ENCODE results near the gene FN3KRP.
A peak's percentile ranks its signal among the peaks of the same experiment; 100 is the strongest.

Gene FN3KRP

DNA sequence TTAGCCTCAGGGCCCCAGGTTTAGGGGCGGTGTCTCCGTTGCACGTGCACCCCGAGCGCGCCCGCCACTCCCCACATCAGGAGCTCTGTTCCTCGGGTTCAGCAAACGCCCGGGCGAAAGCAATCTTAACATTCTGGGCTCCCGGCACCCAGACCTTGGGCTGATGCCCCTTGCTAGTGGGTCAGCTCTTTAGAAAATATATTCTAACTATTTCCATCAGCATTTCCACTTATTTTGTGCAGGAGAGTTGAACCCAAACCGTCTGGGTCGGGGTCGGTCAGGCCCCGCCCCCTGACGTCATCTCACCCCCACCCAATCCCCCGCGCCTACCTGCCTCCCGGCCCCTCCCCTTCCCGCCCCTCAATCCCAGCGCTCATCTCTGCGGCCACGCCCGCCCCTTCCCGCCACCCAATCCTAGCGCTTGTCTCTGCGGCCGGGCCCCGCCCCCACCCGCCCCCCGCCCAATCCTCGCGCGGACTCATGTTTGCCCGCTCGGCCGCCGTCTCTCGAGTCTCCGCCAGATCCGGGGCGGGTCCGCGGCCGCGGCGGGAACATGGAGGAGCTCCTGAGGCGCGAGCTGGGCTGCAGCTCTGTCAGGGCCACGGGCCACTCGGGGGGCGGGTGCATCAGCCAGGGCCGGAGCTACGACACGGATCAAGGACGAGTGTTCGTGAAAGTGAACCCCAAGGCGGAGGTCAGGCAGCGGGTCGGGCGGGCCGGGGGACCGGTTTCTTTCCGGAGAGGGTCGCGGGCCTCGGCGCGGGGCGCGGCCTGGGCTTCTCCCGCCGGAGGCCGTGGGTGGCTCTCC lies at the start of gene FN3KRP:
TSS of gene FN3KRP (plus strand) at position 504 of the 808 bp plus-strand sequence. CDS start at position 554, 50 bp downstream.
- DNase-seq (ENCODE audit: low spot score), result peak; percentile 94

DNA sequence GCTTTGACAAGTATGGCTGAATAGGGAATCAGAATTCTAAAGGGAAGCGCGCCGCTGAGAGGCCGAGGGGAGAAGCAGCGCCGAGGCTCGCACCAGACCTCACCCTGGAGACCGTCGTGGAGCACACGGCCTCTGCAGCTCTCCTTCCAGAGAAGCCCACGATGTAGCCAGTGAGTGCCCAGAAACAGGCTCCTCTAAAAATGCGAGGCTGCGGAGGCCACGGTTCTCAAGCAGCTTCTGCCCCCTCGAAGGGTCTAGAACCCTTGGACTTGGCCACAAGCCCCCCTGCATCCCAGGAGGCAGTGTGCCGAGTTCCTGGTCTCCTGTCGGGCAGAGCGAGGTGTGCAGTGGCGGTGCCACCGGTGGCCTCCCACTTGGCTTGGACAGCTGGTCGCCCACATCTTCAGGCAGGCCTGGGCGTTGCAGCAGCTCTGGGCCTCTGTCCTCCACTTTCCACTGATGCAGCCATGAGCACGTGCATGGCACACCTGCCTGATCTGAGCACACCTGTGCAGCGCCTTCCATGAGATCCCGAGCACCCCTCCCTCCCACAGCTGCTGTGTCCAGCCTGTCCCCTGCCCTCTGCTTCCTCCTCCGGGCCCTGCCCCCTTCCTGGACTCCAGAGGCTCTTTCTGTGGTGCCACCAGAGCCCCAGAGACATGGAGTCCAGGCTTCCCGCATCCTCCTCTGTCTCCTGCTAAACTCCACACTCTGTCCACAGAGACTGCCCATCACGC lies 49.4 kb upstream of the FN3KRP start:
- no peak for DNase-seq (ENCODE audit: low spot score)

DNA sequence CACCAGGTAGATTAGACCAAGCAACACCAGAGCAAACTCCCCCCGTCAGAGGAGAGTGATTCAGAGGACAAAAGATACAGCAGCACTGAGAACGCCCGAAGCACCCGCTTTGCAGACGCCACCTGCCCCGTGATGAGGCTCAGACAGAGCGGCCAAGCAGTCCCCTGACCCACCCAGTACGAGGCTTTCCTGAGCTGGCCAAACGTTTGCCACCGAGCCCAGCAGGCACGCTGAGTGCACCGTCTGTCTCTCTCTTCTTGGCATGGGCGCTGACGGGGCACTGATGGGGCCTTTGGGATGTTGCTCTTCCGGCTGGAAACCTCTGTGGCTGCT lies 48.9 kb upstream of the FN3KRP start:
- DNase-seq (ENCODE audit: low spot score), result no peak

DNA sequence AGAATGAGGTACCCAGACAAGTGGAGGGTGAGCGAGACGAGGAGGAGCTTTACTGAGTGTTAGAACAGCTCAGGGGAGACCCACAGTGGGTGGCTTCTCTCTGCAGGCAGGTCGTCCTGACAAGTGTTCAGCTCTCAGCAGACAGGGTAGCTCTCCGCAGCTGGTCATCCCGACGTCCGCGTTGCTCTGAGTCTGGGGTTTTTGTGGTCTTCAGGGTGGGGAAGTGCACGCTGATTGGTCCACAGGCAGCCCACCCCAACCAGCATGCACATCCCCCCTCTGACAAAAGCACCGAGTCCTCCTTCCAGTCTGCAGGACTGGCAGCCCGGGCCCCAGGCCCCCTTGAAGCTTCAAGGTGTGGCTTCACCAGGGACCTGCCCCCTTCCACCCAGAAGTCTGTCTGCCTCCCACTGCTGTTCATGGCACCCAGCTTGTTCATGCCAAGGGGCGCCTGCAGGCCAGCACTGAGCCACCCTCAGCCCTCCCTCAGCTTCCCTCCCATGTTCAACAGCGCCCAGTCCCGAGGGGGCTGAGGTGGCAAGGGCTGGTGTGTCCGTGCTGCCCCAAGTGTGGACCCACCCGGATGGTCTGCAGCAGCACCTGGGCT lies 48.4 kb upstream of the FN3KRP start:
- no peak for DNase-seq (ENCODE audit: low spot score)

- peak; percentile 6 for DNase-seq (ENCODE audit: low spot score)
Observed at GRCh38 chr17:82668631-82669099, 47.8 kb upstream of the FN3KRP start.

DNA sequence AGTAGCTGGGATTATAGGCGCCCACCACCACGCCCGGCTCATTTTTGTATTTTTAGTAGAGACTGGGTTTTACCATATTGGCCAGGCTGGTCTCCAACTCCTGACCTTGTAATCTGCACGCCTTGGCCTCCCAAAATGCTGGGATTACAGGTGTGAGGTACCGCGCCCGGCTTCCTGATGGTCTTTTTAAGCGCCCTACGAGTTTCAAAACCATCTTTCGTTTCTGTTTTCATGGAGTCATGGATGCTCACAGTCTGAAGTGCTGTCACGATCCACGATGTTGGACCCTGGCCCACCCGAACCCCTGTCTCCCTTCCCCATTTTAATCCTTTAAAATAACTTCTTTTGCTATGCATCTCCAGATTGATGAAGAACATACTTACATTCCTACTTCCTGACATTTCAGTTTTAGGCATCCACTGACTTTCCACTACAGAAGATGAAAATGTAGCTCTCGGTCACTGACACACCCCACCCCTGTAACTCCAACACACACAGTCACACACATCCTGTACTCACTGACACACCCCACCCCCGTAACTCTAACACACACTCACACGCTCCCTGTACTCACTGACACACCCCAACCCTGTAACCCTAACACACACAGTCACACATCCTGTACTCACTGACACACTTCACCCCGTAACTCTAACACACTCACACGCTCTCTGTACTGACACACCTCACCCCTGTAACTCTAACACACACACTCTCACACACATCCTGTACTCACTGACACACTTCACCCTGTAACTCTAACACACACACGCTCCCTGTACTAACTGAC lies 45.6 kb upstream of the FN3KRP start:
- no peak for DNase-seq (ENCODE audit: low spot score)

- no peak for DNase-seq (ENCODE audit: low spot score)
Observed at GRCh38 chr17:82674656-82675475, 41.6 kb upstream of the FN3KRP start.

DNA sequence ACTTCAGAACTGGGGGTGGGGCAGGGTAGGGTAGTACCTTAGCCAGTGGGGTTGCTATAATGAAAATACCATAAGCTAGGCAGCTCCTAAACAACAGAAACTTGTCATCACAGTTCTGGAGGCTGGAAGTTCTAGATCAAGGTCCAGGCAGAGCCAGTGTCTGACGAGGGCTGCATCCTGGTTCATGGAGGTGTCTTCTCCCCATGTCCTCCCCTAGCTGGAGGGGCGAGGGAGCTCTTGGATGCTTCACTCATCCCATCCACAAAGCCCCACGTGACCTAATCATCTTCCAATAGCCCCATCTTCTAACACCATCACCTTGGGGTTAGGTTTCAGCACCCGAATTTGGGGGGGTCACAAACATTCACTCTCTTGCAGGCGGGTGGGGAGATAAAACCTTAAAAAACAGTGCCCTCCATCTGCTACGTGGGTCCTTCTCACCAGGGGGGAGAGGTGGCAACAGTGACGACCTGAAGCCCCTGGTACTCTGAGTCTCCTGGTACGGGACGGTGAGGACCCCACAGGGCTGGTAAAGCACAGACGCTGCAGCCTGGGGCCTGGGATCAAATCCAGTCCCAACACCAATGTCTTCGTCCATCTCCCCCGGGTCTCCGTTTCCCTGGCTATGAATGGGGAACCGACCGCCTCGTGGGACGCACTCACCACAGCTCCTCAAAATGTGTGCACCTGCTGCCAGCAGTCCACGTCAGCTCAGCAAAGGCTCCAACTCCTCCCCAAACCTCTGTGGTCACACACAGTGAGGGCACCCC lies 40.8 kb upstream of the FN3KRP start:
- DNase-seq (ENCODE audit: low spot score), result no peak

DNA sequence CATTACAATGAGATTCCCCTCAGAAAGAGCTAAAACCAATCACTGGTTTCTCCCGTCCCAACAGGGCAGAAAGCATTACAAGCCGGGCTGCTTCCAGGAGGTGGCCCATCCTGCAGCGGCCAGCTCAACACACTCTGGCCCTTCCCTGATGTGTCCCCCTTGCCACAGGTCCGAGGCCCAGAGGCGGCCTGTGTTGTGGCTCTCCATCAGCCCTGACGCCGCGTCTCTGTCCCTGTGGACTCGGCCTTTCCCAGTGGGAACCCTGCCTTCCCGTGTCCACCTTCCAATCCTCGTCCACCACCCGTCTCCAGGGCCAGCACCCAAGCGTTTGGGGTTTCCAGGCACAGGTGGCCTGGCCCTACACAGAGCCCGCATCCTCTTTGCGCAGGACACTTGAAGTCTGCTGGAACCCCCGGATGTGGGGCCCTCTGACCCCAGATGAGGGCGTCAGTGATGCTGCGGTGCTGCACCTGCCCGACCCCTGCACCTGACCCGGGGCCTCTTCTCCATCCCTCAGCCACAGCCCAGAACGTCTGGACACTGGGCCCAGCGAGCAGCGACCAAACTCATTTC lies 39.1 kb upstream of the FN3KRP start:
- DNase-seq (ENCODE audit: low spot score), result no peak

GRCh38 chr17:82678265-82678891 lies 38.1 kb upstream of the FN3KRP start:
- DNase-seq (ENCODE audit: low spot score), result no peak

GRCh38 chr17:82679586-82680465 lies 36.7 kb upstream of the FN3KRP start:
- no peak for DNase-seq (ENCODE audit: low spot score)

- DNase-seq (ENCODE audit: low spot score), result no peak
Observed at GRCh38 chr17:82681547-82681946, 35.0 kb upstream of the FN3KRP start.

GRCh38 chr17:82683534-82683933 lies 33.0 kb upstream of the FN3KRP start:
- no peak for DNase-seq (ENCODE audit: low spot score)

GRCh38 chr17:82684228-82684841 lies 32.2 kb upstream of the FN3KRP start:
- DNase-seq (ENCODE audit: low spot score), result no peak

DNA sequence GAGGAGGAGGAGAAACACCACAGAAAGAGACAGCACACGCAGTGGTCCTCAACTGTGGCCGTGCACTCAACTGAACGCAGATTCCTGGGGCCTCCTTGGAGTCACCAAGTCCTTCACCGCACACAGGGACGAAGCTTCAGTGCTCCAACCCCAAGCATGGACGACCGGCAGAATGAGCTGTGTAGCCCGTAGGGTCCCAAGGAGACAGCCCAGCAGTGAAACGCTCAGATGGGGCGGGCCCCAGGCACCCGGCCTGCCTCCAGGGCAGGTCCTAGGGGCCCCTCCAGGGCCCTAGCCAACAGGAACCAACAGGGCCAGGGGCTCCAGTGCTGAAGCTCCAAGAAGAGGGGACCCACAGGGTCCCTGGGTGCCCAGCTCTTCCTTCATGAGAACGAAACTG lies 31.2 kb upstream of the FN3KRP start:
- no peak for DNase-seq (ENCODE audit: low spot score)

DNA sequence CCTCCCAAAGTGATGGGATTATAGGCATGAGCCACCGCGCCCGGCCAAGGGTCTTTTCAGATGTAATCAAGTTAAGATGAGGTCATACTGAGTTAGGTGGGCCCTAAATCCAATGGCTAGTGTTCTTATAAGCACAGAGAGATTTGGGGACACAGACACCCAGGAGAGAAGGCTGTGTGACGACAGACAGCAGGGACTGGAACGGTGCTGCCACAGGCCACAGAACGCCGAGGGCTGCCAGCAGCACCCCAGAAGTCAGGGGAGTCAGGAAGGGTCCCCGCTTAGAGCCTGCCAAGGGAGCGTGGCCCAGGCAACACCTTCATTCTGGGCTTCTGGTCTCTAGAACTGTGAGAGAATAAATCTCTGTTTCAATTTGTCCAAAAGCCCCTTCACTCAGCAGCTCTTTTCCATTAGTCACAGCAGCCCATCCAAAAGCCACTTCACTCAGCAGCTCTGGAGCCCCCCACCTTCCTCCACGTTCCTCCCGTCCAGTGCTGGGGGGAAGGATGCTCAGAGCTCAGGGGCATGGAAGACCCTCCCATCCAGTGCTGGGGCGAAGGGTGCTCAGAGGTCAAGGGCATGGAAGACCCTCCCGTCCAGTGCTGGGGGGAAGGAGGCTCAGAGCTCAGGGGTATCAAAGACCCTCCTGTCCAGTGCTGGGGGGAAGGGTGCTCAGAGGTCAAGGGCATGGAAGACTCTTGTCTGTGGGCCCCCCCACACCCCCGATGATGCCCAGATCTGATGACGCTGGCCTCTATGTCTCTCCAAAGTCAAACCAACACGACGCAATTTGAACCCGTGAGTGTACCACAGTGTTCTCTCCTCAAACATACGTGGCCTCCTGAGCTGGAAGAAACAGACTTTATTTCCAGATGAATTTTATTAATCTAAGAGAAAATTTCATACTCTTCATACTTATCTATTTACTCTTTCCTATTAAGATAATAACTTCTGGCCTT lies 29.9 kb upstream of the FN3KRP start:
- DNase-seq (ENCODE audit: low spot score), result no peak

DNA sequence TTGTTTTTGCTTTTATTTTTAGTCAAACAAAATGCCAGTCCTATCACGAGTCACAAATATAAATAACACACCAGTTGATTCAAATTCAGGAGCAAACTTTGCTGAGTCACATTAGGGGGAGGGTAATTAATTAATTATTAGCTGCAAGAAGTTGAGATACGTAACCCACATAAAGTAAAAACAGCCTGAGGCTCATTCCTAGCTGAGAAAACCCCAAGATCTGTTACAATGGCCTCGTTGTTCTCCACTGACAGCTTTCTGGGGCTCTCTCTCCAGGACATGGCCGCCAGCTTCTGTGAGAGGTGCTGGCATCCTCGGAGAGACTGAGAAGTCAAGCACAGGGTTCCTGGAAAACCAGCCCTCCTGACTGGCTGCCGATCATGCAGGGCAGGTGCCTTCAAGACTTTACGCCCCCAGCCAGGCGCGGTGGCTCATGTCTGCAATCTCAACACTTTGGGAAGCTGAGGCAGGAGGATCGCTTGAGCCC lies 29.1 kb upstream of the FN3KRP start:
- DNase-seq (ENCODE audit: low spot score), result no peak
